GM23248 (cell line): ENCODE measurements around the gene IFT122. TPM values are rescaled to one million over a fixed set of nuclear protein-coding genes. Genes with fewer than 3 reads are reported as not detected.
"Not testable (repeated sequence)": the region's sequence is repeated elsewhere in the genome, so short reads cannot be mapped to it uniquely, and the experiment has no call there.

ENCODE experiments used
- DNase-seq: peaks from one replicate; pipeline ENCODE4 v3.0.0-alpha.2; 2015
- H2AFZ ChIP-seq: fragments of 200-600 bp; sonication (generic); 2 replicates; pipeline ENCODE4 v1.6.1; 2016; ENCODE audit warnings: antibody characterized with exemption
- H3F3A ChIP-seq: fragments of 200-600 bp; sonication (generic); 2 replicates; pipeline ENCODE4 v1.6.1; 2016; ENCODE audit warnings: mild to moderate bottlenecking, antibody characterized with exemption, mixed run types; ENCODE audit not compliant: insufficient read depth
- H3K27ac ChIP-seq: fragments of 200-600 bp; sonication (generic); 2 replicates; pipeline ENCODE4 v1.5.1; 2016; ENCODE audit warnings: mild to moderate bottlenecking
- H3K27me3 ChIP-seq: fragments of 200-600 bp; sonication (generic); replicated peaks from 2 replicates; pipeline ENCODE4 v1.6.1; 2016; ENCODE audit warnings: mild to moderate bottlenecking; ENCODE audit not compliant: insufficient read depth
- H3K36me3 ChIP-seq: fragments of 200-600 bp; sonication (generic); 2 replicates; pipeline ENCODE4 v1.6.1; 2016; ENCODE audit warnings: low read depth, mild to moderate bottlenecking
- H3K4me1 ChIP-seq: fragments of 200-600 bp; sonication (generic); 2 replicates; pipeline ENCODE4 v1.6.1; 2016; ENCODE audit warnings: mild to moderate bottlenecking; ENCODE audit not compliant: insufficient read depth
- H3K4me2 ChIP-seq: fragments of 200-600 bp; sonication (generic); one replicate; pipeline ENCODE4 v1.6.1; 2016; ENCODE audit warnings: mild to moderate bottlenecking; ENCODE audit not compliant: unreplicated experiment
- H3K4me3 ChIP-seq: fragments of 200-600 bp; sonication (generic); 2 replicates; pipeline ENCODE4 v1.5.1; 2016; ENCODE audit warnings: mild to moderate bottlenecking
- H3K79me2 ChIP-seq: fragments of 200-600 bp; sonication (generic); 2 replicates; pipeline ENCODE4 v1.6.1; 2016; ENCODE audit warnings: mild to moderate bottlenecking; ENCODE audit not compliant: insufficient read depth
- H3K9ac ChIP-seq: fragments of 200-600 bp; sonication (generic); 2 replicates; pipeline ENCODE4 v1.6.1; 2016; ENCODE audit warnings: mild to moderate bottlenecking
- H3K9me2 ChIP-seq: fragments of 200-600 bp; sonication (generic); 2 replicates; pipeline ENCODE4 v1.6.1; 2016; ENCODE audit warnings: mixed run types, mild to moderate bottlenecking, moderate library complexity; ENCODE audit not compliant: insufficient read depth
- H3K9me3 ChIP-seq: fragments of 200-600 bp; sonication (generic); one replicate; pipeline ENCODE4 v1.6.1; 2017; ENCODE audit warnings: low read depth
- H4K20me1 ChIP-seq: fragments of 200-600 bp; sonication (generic); 2 replicates; pipeline ENCODE4 v1.6.0; 2016; ENCODE audit not compliant: insufficient read depth
- EZH2 ChIP-seq: fragments of 200-600 bp; sonication (generic); IDR thresholded peaks from 2 replicates; pipeline ENCODE4 v1.6.1; 2018; ENCODE audit warnings: antibody characterized with exemption, mild to moderate bottlenecking; ENCODE audit not compliant: insufficient read depth, poor library complexity, severe bottlenecking
- WGBS, 2 experiments: methylation state at CpG; one replicate each; pipeline ENCODE4 v1.1.6; 2015 to 2017; ENCODE audit warnings: low lambda C conversion rate in 2 of 2, low coverage in 1 of 2; ENCODE audit errors: missing lambda C conversion rate in 2 of 2; 5-methylcytosine and 5-hydroxymethylcytosine counted together
- in situ Hi-C: fragments of 300-500 bp; cut with MboI; formaldehyde crosslinking; loops from 2 replicates; pipeline ENCODE4 v1.15.0; 2020
- polyA plus RNA-seq: library from polyadenylated mRNA; unstranded; fragments of >200 nt; fragmentation: Nextera tagmentation; extraction: Ambion mirVana; gene quantifications from 2 replicates; pipeline ENCODE4 v1.2.1, GENCODE V29; 2016
- total RNA-seq: library from RNA; depleted of rRNA; stranded (reverse); fragments of >200 nt; shearing (Covaris generic); gene quantifications from 2 replicates; pipeline ENCODE4 v1.2.3, GENCODE V29; 2014; rRNA removed

Gene IFT122, protein sequence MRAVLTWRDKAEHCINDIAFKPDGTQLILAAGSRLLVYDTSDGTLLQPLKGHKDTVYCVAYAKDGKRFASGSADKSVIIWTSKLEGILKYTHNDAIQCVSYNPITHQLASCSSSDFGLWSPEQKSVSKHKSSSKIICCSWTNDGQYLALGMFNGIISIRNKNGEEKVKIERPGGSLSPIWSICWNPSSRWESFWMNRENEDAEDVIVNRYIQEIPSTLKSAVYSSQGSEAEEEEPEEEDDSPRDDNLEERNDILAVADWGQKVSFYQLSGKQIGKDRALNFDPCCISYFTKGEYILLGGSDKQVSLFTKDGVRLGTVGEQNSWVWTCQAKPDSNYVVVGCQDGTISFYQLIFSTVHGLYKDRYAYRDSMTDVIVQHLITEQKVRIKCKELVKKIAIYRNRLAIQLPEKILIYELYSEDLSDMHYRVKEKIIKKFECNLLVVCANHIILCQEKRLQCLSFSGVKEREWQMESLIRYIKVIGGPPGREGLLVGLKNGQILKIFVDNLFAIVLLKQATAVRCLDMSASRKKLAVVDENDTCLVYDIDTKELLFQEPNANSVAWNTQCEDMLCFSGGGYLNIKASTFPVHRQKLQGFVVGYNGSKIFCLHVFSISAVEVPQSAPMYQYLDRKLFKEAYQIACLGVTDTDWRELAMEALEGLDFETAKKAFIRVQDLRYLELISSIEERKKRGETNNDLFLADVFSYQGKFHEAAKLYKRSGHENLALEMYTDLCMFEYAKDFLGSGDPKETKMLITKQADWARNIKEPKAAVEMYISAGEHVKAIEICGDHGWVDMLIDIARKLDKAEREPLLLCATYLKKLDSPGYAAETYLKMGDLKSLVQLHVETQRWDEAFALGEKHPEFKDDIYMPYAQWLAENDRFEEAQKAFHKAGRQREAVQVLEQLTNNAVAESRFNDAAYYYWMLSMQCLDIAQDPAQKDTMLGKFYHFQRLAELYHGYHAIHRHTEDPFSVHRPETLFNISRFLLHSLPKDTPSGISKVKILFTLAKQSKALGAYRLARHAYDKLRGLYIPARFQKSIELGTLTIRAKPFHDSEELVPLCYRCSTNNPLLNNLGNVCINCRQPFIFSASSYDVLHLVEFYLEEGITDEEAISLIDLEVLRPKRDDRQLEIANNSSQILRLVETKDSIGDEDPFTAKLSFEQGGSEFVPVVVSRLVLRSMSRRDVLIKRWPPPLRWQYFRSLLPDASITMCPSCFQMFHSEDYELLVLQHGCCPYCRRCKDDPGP
- total RNA-seq (16.3 and 25.4 TPM in 2 replicates), polyA plus RNA-seq (13.5 and 16.1 TPM in 2 replicates)

DNA sequence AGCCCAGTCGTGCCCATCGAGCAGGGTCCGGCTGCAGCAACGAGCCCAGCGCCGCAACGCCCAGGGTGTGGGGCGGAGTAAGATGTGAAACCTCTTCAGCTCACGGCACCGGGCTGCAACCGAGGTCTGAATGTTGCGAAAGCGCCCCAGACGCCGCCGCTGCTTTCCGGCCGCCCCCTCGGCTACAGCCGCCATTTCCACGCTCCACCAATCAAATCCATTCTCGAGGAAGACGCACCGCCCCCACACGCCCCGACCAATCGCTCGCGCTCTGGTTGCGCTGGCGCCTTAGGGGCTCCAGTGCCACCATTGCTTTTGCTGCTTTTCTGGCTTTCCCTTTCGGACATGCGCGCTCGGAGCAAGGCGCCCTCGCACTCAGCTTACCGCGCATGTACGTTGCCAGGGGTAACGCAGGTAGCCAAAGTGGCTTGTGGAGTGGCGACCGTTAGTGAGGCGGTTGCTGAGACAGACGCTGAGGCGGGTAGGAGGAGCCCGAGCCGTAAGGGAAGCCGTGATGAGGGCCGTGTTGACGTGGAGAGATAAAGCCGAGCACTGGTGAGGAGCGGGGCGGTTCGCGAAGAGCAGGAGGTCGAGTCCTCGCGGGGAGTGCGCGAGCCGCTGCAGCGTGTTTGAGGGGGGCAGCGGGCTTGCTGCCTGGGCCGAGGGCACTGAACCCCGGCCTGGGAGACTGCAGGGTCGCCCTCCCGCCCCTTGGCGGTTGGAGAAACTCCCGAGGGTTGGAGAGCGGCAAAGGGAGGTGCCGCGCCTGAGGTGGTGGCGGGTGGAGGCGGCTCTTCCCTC, at the start of gene IFT122, which contains the start of gene MBD4:
Gene IFT122 (plus strand): TSS at position 408 of the 801 bp plus-strand sequence. CDS start 107 bp downstream, at position 515.
Gene MBD4 (minus strand): TSS at position 132 of the 801 bp plus-strand sequence. CDS start 115 bp downstream, at position 17.
- peak within 1 kb of the TSS; percentile 98 for H3K27ac ChIP-seq
- no peak for TF ChIP-seq EZH2
- no peaks in the 10 kb centered on the region for H3K9me2 ChIP-seq
- peak within 1 kb of the TSS; percentile 96 for H3K9ac ChIP-seq
- H3K4me3 ChIP-seq = peak within 1 kb of the TSS; percentile 100
- no peaks in the 10 kb centered on the region for H3K27me3 ChIP-seq
- no peaks in the 10 kb centered on the region for H3K9me3 ChIP-seq
- peaks cover 15% of the 10 kb centered on the region for H3K36me3 ChIP-seq
- H3F3A ChIP-seq = peaks cover 24% of the 10 kb centered on the region
- peak within 1 kb of the TSS; percentile 99 for H3K4me2 ChIP-seq
- H2AFZ ChIP-seq = peak within 1 kb of the TSS; percentile 94
- no peaks in the 10 kb centered on the region for H4K20me1 ChIP-seq
- H3K79me2 ChIP-seq = peaks cover 85% of the 10 kb centered on the region
- in situ Hi-C loops = no loop called here
- WGBS, 2 experiments = 1% methylated on average over 61 to 74 of the region's 75 CpGs
- H3K4me1 ChIP-seq = peaks cover 70% of the 10 kb centered on the region
- peak; percentile 100 for DNase-seq

DNA sequence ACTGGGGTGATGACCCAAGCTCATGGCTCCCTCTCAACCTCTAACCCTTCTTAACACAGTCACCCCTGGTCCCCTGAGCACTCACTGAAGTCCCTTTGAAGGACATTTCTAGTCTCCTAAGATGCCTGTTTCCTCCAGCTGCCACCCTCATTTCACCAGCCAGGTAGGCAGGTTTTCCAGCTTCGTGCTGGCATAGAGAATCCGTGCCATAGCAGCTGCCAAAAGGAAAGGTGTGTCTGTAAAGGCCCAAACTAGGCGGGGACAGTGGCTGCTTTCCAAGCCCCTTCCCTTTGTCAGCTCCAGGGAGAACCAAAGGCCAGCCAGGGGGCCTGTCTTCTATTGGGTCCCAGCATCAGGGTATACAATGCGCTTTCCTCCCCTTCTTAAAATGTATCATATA, 48.4 kb upstream of the IFT122 start:
- WGBS, 2 experiments = 91 to 92% methylated on average over 4 of the region's 4 CpGs
- H3K9me3 ChIP-seq, in situ Hi-C loops, H3K9me2 ChIP-seq, H3K27ac ChIP-seq, H4K20me1 ChIP-seq, H3K27me3 ChIP-seq, H3K9ac ChIP-seq, DNase-seq, H3K4me2 ChIP-seq, H3K4me3 ChIP-seq, H2AFZ ChIP-seq: not testable (repeated sequence)
- H3F3A ChIP-seq = peaks cover 27% of the 10 kb centered on the region
- peaks cover 17% of the 10 kb centered on the region; the same call in 1 of the 2 replicates for H3K36me3 ChIP-seq
- H3K79me2 ChIP-seq = peaks cover 20% of the 10 kb centered on the region
- peaks cover 16% of the 10 kb centered on the region for H3K4me1 ChIP-seq

DNA sequence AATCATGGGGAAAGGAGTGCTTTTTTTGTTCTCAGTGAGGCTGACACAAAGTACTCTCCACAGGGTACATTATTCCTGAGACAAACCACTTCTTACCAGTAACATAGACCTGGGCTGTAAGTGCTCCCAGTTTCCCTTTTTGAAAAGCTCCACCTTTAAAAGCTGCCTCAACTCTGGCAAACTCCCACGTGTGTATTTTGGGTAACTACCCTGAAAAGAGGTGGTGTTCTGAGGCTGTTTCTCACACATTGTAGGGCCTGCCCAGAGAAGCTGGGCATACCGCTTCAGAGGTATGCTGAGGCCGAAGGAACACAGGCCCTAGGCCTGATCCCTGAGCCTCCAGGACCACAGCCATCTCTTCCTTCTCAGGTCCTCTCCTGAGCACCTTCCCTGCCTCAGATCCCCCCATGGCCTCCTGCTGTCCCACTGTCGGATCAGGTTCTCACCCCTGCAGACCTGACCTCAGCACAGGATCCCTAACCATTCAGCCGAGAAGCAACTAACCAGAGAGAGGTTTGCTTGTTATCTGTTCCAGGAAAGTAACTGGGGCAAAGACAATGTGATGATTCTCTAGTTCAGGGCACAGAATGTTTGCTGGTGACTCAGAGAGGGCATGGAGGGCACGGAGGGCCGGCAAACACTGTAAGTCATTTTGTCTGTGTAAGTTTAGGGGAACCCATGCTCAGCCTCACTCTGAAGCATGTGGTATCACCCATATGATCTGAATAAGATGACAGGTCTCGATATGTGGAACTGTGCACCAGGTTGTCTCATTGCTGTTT, 47.7 kb upstream of the IFT122 start:
- H3K4me3 ChIP-seq, H4K20me1 ChIP-seq, H3K9me3 ChIP-seq, H3K4me2 ChIP-seq, DNase-seq, H3K27me3 ChIP-seq, H2AFZ ChIP-seq, H3K9me2 ChIP-seq, H3K27ac ChIP-seq, in situ Hi-C loops, H3K9ac ChIP-seq: not testable (repeated sequence)
- Histone ChIP-seq H3F3A (peaks cover 27% of the 10 kb centered on the region), H3K4me1 (peaks cover 16% of the 10 kb centered on the region), H3K79me2 (peaks cover 27% of the 10 kb centered on the region), H3K36me3 (peaks cover 17% of the 10 kb centered on the region; the same call in 1 of the 2 replicates)
- WGBS, 2 experiments = 80 to 81% methylated on average over 8 of the region's 8 CpGs
